Measurements from ENCODE around the gene RTN4RL2. TPM values are rescaled to one million over a fixed set of nuclear protein-coding genes. Genes with fewer than 3 reads are reported as not detected.
A peak's percentile ranks its signal among the peaks of the same experiment; 100 is the strongest.
"Not testable (repeated sequence)": the region's sequence is repeated elsewhere in the genome, so short reads cannot be mapped to it uniquely, and the experiment has no call there.

RTN4RL2 gene
- polyA plus RNA-seq, 2 donors, result 0.20 to 0.49 TPM

GRCh38 chr11:57444362-57445121, 15.8 kb upstream of the RTN4RL2 start:
- Histone ChIP-seq H3K27ac (ENCODE audit: low read depth in 2 of 2, low read length in 1 of 2) (no peak overlapping the region), H3K36me3 (ENCODE audit: control insufficient read depth in 2 of 2, insufficient read depth in 2 of 2, low read length in 1 of 2) (no peaks in the 10 kb centered on the region), H3K27me3 (ENCODE audit: control insufficient read depth in 1 of 2, insufficient read depth in 2 of 2, low read length in 2 of 2) (no peaks in the 10 kb centered on the region), H3K4me1 (ENCODE audit: control insufficient read depth in 2 of 2, insufficient read depth in 2 of 2, low read length in 1 of 2) (no peaks in the 10 kb centered on the region), H3K9me3 (ENCODE audit: control insufficient read depth in 2 of 2, insufficient read depth in 1 of 2, low read depth in 1 of 2, low read length in 1 of 2) (no peaks in the 10 kb centered on the region), H3K4me3 (ENCODE audit: low read depth in 1 of 2, low read length in 2 of 2) (no peak overlapping the region)
- 74 to 77% methylated on average over 9 of the region's 9 CpGs for WGBS, 2 donors

GRCh38 chr11:57445122-57445394, 15.3 kb upstream of the RTN4RL2 start:
- not testable (repeated sequence) for H3K27me3 ChIP-seq (ENCODE audit: control insufficient read depth in 1 of 2, insufficient read depth in 2 of 2, low read length in 2 of 2); H3K4me1 ChIP-seq (ENCODE audit: control insufficient read depth in 2 of 2, insufficient read depth in 2 of 2, low read length in 1 of 2); H3K27ac ChIP-seq (ENCODE audit: low read depth in 2 of 2, low read length in 1 of 2); H3K9me3 ChIP-seq (ENCODE audit: control insufficient read depth in 2 of 2, insufficient read depth in 1 of 2, low read depth in 1 of 2, low read length in 1 of 2); H3K36me3 ChIP-seq (ENCODE audit: control insufficient read depth in 2 of 2, insufficient read depth in 2 of 2, low read length in 1 of 2); H3K4me3 ChIP-seq (ENCODE audit: low read depth in 1 of 2, low read length in 2 of 2)
- 80 to 85% methylated on average over 7 to 9 of the region's 9 CpGs for WGBS, 2 donors

GRCh38 chr11:57446055-57446454, 14.3 kb upstream of the RTN4RL2 start:
- 65 to 77% methylated on average over 1 of the region's 1 CpG for WGBS, 2 donors
- Histone ChIP-seq H3K4me1 (ENCODE audit: control insufficient read depth in 2 of 2, insufficient read depth in 2 of 2, low read length in 1 of 2) (no peaks in the 10 kb centered on the region), H3K9me3 (ENCODE audit: control insufficient read depth in 2 of 2, insufficient read depth in 1 of 2, low read depth in 1 of 2, low read length in 1 of 2) (no peaks in the 10 kb centered on the region), H3K36me3 (ENCODE audit: control insufficient read depth in 2 of 2, insufficient read depth in 2 of 2, low read length in 1 of 2) (no peaks in the 10 kb centered on the region), H3K27ac (ENCODE audit: low read depth in 2 of 2, low read length in 1 of 2) (no peak overlapping the region), H3K4me3 (ENCODE audit: low read depth in 1 of 2, low read length in 2 of 2) (no peak overlapping the region), H3K27me3 (ENCODE audit: control insufficient read depth in 1 of 2, insufficient read depth in 2 of 2, low read length in 2 of 2) (no peaks in the 10 kb centered on the region)

- Histone ChIP-seq H3K4me3 (ENCODE audit: low read depth in 1 of 2, low read length in 2 of 2) (no peak overlapping the region), H3K9me3 (ENCODE audit: control insufficient read depth in 2 of 2, insufficient read depth in 1 of 2, low read depth in 1 of 2, low read length in 1 of 2) (no peaks in the 10 kb centered on the region), H3K27me3 (ENCODE audit: control insufficient read depth in 1 of 2, insufficient read depth in 2 of 2, low read length in 2 of 2) (peaks cover 0 to 4% of the 10 kb centered on the region in 2 donors), H3K36me3 (ENCODE audit: control insufficient read depth in 2 of 2, insufficient read depth in 2 of 2, low read length in 1 of 2) (no peaks in the 10 kb centered on the region), H3K27ac (ENCODE audit: low read depth in 2 of 2, low read length in 1 of 2) (no peak overlapping the region), H3K4me1 (ENCODE audit: control insufficient read depth in 2 of 2, insufficient read depth in 2 of 2, low read length in 1 of 2) (peaks cover 3% of the 10 kb centered on the region in 2 donors)
- 56 to 81% methylated on average over 2 of the region's 2 CpGs for WGBS, 2 donors
Observed at GRCh38 chr11:57453543-57454177, 6.7 kb upstream of the RTN4RL2 start.

- Histone ChIP-seq H3K4me3 (ENCODE audit: low read depth in 1 of 2, low read length in 2 of 2) (no peak overlapping the region), H3K9me3 (ENCODE audit: control insufficient read depth in 2 of 2, insufficient read depth in 1 of 2, low read depth in 1 of 2, low read length in 1 of 2) (no peaks in the 10 kb centered on the region), H3K27me3 (ENCODE audit: control insufficient read depth in 1 of 2, insufficient read depth in 2 of 2, low read length in 2 of 2) (peaks cover 0 to 7% of the 10 kb centered on the region in 2 donors), H3K36me3 (ENCODE audit: control insufficient read depth in 2 of 2, insufficient read depth in 2 of 2, low read length in 1 of 2) (no peaks in the 10 kb centered on the region), H3K4me1 (ENCODE audit: control insufficient read depth in 2 of 2, insufficient read depth in 2 of 2, low read length in 1 of 2) (peaks cover 15 to 20% of the 10 kb centered on the region in 2 donors), H3K27ac (ENCODE audit: low read depth in 2 of 2, low read length in 1 of 2) (no peak overlapping the region)
- 7% methylated on average over 19 of the region's 19 CpGs for WGBS, 2 donors
Observed at GRCh38 chr11:57456960-57457642, 3.2 kb upstream of the RTN4RL2 start.

- Histone ChIP-seq H3K4me1 (ENCODE audit: control insufficient read depth in 2 of 2, insufficient read depth in 2 of 2, low read length in 1 of 2) (peaks cover 15 to 20% of the 10 kb centered on the region in 2 donors), H3K36me3 (ENCODE audit: control insufficient read depth in 2 of 2, insufficient read depth in 2 of 2, low read length in 1 of 2) (no peaks in the 10 kb centered on the region), H3K27ac (ENCODE audit: low read depth in 2 of 2, low read length in 1 of 2) (no peak overlapping the region), H3K9me3 (ENCODE audit: control insufficient read depth in 2 of 2, insufficient read depth in 1 of 2, low read depth in 1 of 2, low read length in 1 of 2) (no peaks in the 10 kb centered on the region), H3K4me3 (ENCODE audit: low read depth in 1 of 2, low read length in 2 of 2) (no peak overlapping the region), H3K27me3 (ENCODE audit: control insufficient read depth in 1 of 2, insufficient read depth in 2 of 2, low read length in 2 of 2) (peaks cover 0 to 7% of the 10 kb centered on the region in 2 donors)
- 6 to 14% methylated on average over 7 of the region's 7 CpGs for WGBS, 2 donors
Observed at GRCh38 chr11:57457643-57458023, 2.7 kb upstream of the RTN4RL2 start.

- H3K27me3 ChIP-seq (ENCODE audit: control insufficient read depth in 1 of 2, insufficient read depth in 2 of 2, low read length in 2 of 2), result peaks cover 0 to 7% of the 10 kb centered on the region in 2 donors
- H3K27ac ChIP-seq (ENCODE audit: low read depth in 2 of 2, low read length in 1 of 2), result no peak overlapping the region
- H3K4me1 ChIP-seq (ENCODE audit: control insufficient read depth in 2 of 2, insufficient read depth in 2 of 2, low read length in 1 of 2), result peaks cover 15 to 20% of the 10 kb centered on the region in 2 donors
- no peak overlapping the region for H3K4me3 ChIP-seq (ENCODE audit: low read depth in 1 of 2, low read length in 2 of 2)
- H3K36me3 ChIP-seq (ENCODE audit: control insufficient read depth in 2 of 2, insufficient read depth in 2 of 2, low read length in 1 of 2), result no peaks in the 10 kb centered on the region
- no peaks in the 10 kb centered on the region for H3K9me3 ChIP-seq (ENCODE audit: control insufficient read depth in 2 of 2, insufficient read depth in 1 of 2, low read depth in 1 of 2, low read length in 1 of 2)
- WGBS, 2 donors, result 1 to 12% methylated on average over 10 to 16 of the region's 16 CpGs
Observed at GRCh38 chr11:57458060-57458409, 2.3 kb upstream of the RTN4RL2 start.

- Histone ChIP-seq H3K27ac (ENCODE audit: low read depth in 2 of 2, low read length in 1 of 2) (no peak overlapping the region), H3K4me1 (ENCODE audit: control insufficient read depth in 2 of 2, insufficient read depth in 2 of 2, low read length in 1 of 2) (peaks cover 15 to 20% of the 10 kb centered on the region in 2 donors), H3K9me3 (ENCODE audit: control insufficient read depth in 2 of 2, insufficient read depth in 1 of 2, low read depth in 1 of 2, low read length in 1 of 2) (no peaks in the 10 kb centered on the region), H3K4me3 (ENCODE audit: low read depth in 1 of 2, low read length in 2 of 2) (peak overlapping the region; percentile 2 to 42), H3K36me3 (ENCODE audit: control insufficient read depth in 2 of 2, insufficient read depth in 2 of 2, low read length in 1 of 2) (no peaks in the 10 kb centered on the region), H3K27me3 (ENCODE audit: control insufficient read depth in 1 of 2, insufficient read depth in 2 of 2, low read length in 2 of 2) (peaks cover 0 to 7% of the 10 kb centered on the region in 2 donors)
- WGBS, 2 donors, result 1% methylated on average over 41 to 44 of the region's 44 CpGs
Observed at GRCh38 chr11:57458410-57459163, 1.7 kb upstream of the RTN4RL2 start.

GRCh38 chr11:57459164-57460021, 935 bp upstream of the RTN4RL2 start:
- H3K4me3 ChIP-seq (ENCODE audit: low read depth in 1 of 2, low read length in 2 of 2), result peak overlapping the region; percentile 8 to 42
- WGBS, 2 donors, result 0 to 1% methylated on average over 48 to 62 of the region's 62 CpGs
- H3K27me3 ChIP-seq (ENCODE audit: control insufficient read depth in 1 of 2, insufficient read depth in 2 of 2, low read length in 2 of 2), result peaks cover 0 to 7% of the 10 kb centered on the region in 2 donors
- H3K9me3 ChIP-seq (ENCODE audit: control insufficient read depth in 2 of 2, insufficient read depth in 1 of 2, low read depth in 1 of 2, low read length in 1 of 2), result no peaks in the 10 kb centered on the region
- H3K4me1 ChIP-seq (ENCODE audit: control insufficient read depth in 2 of 2, insufficient read depth in 2 of 2, low read length in 1 of 2), result peaks cover 18 to 20% of the 10 kb centered on the region in 2 donors
- H3K36me3 ChIP-seq (ENCODE audit: control insufficient read depth in 2 of 2, insufficient read depth in 2 of 2, low read length in 1 of 2), result no peaks in the 10 kb centered on the region
- no peak overlapping the region for H3K27ac ChIP-seq (ENCODE audit: low read depth in 2 of 2, low read length in 1 of 2)
